ENCODE measurements around the gene ZDHHC3. TPM values are rescaled to one million over a fixed set of nuclear protein-coding genes. Genes with fewer than 3 reads are reported as not detected.

Gene ZDHHC3
- total and polyA plus RNA-seq, 2 experiments from 2014 or later = 60.3 to 62.0 TPM

DNA sequence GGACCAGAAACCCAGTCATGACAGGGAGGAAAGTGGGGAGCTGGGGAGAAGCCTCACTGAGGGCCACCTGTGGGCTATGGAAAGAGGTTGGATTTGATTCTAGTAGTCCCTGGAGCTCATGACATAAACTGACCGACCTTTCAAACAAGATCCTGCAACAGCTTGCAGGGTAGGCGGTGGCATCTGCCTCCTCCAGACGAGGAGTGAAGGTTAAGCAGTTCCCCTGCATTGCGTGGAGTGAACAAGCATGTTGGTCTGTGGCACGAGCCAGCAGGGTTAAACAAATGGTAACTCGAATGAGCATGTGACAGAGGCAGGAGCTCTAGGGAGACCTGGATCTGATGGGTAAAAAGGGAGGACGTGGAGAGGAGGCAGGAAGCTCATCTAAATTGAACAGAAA is 88.9 kb downstream of the ZDHHC3 start:
- DNase-seq (ENCODE audit: low spot score) = no peak
- WGBS (ENCODE audit: low lambda C conversion rate, missing lambda C conversion rate) = 86% methylated on average over 7 of the region's 7 CpGs
- no peaks in the 10 kb centered on the region for H3K36me3 ChIP-seq (replicated peaks; ENCODE audit: insufficient read depth, low read depth)
- no peaks in the 10 kb centered on the region for H3K9me3 ChIP-seq (ENCODE audit: low read depth)
- no peaks in the 10 kb centered on the region for H3K4me1 ChIP-seq (ENCODE audit: insufficient read depth)
- H4K20me1 ChIP-seq (ENCODE audit: insufficient read depth, poor library complexity, severe bottlenecking) = no peaks in the 10 kb centered on the region
- no peaks in the 10 kb centered on the region for H3K27me3 ChIP-seq
- no peak overlapping the region for H3K4me2 ChIP-seq
- no peak overlapping the region for H3K27ac ChIP-seq
- H3K9me2 ChIP-seq (replicated peaks; ENCODE audit: insufficient read depth) = no peaks in the 10 kb centered on the region
- H2AFZ ChIP-seq = no peak overlapping the region
- TF ChIP-seq, protein P1, sequence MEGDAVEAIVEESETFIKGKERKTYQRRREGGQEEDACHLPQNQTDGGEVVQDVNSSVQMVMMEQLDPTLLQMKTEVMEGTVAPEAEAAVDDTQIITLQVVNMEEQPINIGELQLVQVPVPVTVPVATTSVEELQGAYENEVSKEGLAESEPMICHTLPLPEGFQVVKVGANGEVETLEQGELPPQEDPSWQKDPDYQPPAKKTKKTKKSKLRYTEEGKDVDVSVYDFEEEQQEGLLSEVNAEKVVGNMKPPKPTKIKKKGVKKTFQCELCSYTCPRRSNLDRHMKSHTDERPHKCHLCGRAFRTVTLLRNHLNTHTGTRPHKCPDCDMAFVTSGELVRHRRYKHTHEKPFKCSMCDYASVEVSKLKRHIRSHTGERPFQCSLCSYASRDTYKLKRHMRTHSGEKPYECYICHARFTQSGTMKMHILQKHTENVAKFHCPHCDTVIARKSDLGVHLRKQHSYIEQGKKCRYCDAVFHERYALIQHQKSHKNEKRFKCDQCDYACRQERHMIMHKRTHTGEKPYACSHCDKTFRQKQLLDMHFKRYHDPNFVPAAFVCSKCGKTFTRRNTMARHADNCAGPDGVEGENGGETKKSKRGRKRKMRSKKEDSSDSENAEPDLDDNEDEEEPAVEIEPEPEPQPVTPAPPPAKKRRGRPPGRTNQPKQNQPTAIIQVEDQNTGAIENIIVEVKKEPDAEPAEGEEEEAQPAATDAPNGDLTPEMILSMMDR (IDR thresholded peaks at IDR 0.05; ENCODE audit: poor library complexity) = no peak
- H3K79me2 ChIP-seq = no peaks in the 10 kb centered on the region
- no peak overlapping the region for H3K4me3 ChIP-seq

DNA sequence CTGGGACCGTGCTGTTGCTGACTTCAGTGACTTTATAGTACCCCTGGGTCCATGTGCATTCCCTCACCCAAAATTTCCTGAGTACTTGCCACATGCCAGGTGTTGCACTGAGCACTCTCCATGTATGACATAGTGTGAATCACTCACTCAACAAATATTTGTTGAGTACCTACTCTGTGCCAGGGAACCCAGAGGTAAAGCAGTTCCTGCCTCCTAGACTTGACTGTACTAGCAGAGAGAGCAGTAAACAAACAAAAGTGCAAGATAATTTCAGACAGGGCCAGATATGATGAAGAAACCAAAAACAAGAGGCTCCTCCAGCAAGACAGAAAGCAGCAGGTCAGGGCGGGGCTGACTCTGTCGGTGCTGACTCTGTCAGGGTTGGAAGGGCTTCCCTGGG is 89.4 kb downstream of the ZDHHC3 start:
- no peaks in the 10 kb centered on the region for H3K9me2 ChIP-seq (replicated peaks; ENCODE audit: insufficient read depth)
- DNase-seq (ENCODE audit: low spot score) = no peak
- no peaks in the 10 kb centered on the region for H4K20me1 ChIP-seq (ENCODE audit: insufficient read depth, poor library complexity, severe bottlenecking)
- no peak overlapping the region for H3K4me3 ChIP-seq
- no peak overlapping the region for H3K4me2 ChIP-seq
- 76% methylated on average over 3 of the region's 3 CpGs for WGBS (ENCODE audit: low lambda C conversion rate, missing lambda C conversion rate)
- no peak overlapping the region for H2AFZ ChIP-seq
- H3K27ac ChIP-seq = no peak overlapping the region
- no peaks in the 10 kb centered on the region for H3K36me3 ChIP-seq (replicated peaks; ENCODE audit: insufficient read depth, low read depth)
- H3K79me2 ChIP-seq = no peaks in the 10 kb centered on the region
- no peaks in the 10 kb centered on the region for H3K27me3 ChIP-seq
- TF ChIP-seq, protein P1 (IDR thresholded peaks at IDR 0.05; ENCODE audit: poor library complexity) = no peak
- TF ChIP-seq EZH2phosphoT487 (IDR thresholded peaks at IDR 0.05; ENCODE audit: low read depth, severe bottlenecking, unreplicated experiment) (no peak), EZH2 (IDR thresholded peaks at IDR 0.05; ENCODE audit: borderline replicate concordance) (no peak)
- H3K9me3 ChIP-seq (ENCODE audit: low read depth) = no peaks in the 10 kb centered on the region
- no peaks in the 10 kb centered on the region for H3K4me1 ChIP-seq (ENCODE audit: insufficient read depth)

DNA sequence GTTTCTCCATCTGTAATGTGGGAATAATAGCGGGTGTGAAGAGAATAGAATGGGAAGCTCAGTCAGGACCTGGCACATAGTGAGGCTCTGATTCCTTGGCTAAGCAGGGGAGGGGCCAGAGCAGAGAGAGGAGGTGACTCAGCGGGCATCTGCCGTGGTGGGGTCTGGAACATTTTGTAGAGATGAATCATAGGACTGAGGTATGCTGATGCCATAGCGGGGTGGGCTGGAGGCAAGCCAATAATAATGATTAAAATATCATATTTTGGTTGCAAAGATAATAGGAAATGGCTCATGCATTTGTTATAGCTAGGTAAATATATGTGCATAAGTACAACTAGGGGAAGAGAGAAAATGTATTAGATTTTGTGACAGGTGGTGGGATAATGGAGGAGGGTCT is 90.4 kb downstream of the ZDHHC3 start:
- Histone ChIP-seq H3K4me3 (no peak overlapping the region), H3K4me2 (no peak overlapping the region), H3K27ac (no peak overlapping the region), H3K9me3 (ENCODE audit: low read depth) (no peaks in the 10 kb centered on the region), H3K9me2 (replicated peaks; ENCODE audit: insufficient read depth) (no peaks in the 10 kb centered on the region), H3K4me1 (ENCODE audit: insufficient read depth) (no peaks in the 10 kb centered on the region), H3K27me3 (no peaks in the 10 kb centered on the region), H2AFZ (no peak overlapping the region), H4K20me1 (ENCODE audit: insufficient read depth, poor library complexity, severe bottlenecking) (no peaks in the 10 kb centered on the region), H3K36me3 (replicated peaks; ENCODE audit: insufficient read depth, low read depth) (no peaks in the 10 kb centered on the region), H3K79me2 (no peaks in the 10 kb centered on the region)
- TF ChIP-seq, protein P1 (IDR thresholded peaks at IDR 0.05; ENCODE audit: poor library complexity) = no peak
- TF ChIP-seq EZH2 (IDR thresholded peaks at IDR 0.05; ENCODE audit: borderline replicate concordance) = no peak
- TF ChIP-seq EZH2phosphoT487 (IDR thresholded peaks at IDR 0.05; ENCODE audit: low read depth, severe bottlenecking, unreplicated experiment) = no peak
- peak; percentile 59 for DNase-seq (ENCODE audit: low spot score)
- 51% methylated on average over 4 of the region's 4 CpGs for WGBS (ENCODE audit: low lambda C conversion rate, missing lambda C conversion rate)

DNA sequence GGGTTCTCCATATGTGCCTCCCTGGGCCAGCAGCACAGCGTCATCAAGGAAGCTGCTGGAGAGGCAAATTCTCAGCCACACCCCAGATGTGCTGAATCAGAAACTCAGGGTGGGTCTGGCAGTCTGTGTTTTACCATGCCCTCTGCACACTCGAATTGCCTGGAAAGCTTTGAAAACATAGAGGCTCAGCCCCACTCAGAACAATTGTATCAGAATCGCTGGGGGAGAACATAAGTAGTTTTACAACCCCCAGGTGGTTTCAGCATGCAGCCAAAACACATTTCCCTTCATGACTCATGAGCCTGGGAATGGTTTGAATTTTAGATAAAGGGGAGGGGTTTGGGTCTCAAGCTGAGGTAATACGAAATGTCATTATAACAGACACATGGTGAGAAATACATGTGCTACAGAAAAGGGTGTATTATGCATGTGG is 92.0 kb downstream of the ZDHHC3 start:
- TF ChIP-seq EZH2phosphoT487 (IDR thresholded peaks at IDR 0.05; ENCODE audit: low read depth, severe bottlenecking, unreplicated experiment) = no peak
- TF ChIP-seq, protein P1 (IDR thresholded peaks at IDR 0.05; ENCODE audit: poor library complexity) = no peak
- no peak for TF ChIP-seq EZH2 (IDR thresholded peaks at IDR 0.05; ENCODE audit: borderline replicate concordance)
- H3K27ac ChIP-seq = peak overlapping the region; percentile 17
- no peaks in the 10 kb centered on the region for H3K36me3 ChIP-seq (replicated peaks; ENCODE audit: insufficient read depth, low read depth)
- 34% methylated on average over 4 of the region's 4 CpGs for WGBS (ENCODE audit: low lambda C conversion rate, missing lambda C conversion rate)
- no peaks in the 10 kb centered on the region for H4K20me1 ChIP-seq (ENCODE audit: insufficient read depth, poor library complexity, severe bottlenecking)
- no peak overlapping the region for H2AFZ ChIP-seq
- no peaks in the 10 kb centered on the region for H3K4me1 ChIP-seq (ENCODE audit: insufficient read depth)
- H3K9me3 ChIP-seq (ENCODE audit: low read depth) = no peaks in the 10 kb centered on the region
- no peak overlapping the region for H3K4me3 ChIP-seq
- peak; percentile 40 for DNase-seq (ENCODE audit: low spot score)
- H3K79me2 ChIP-seq = no peaks in the 10 kb centered on the region
- H3K27me3 ChIP-seq = no peaks in the 10 kb centered on the region
- no peaks in the 10 kb centered on the region for H3K9me2 ChIP-seq (replicated peaks; ENCODE audit: insufficient read depth)
- no peak overlapping the region for H3K4me2 ChIP-seq

Measured in hepatocyte (in vitro differentiated cells).